ENCODE measurements around the gene CASZ1. TPM values are rescaled to one million over a fixed set of nuclear protein-coding genes. Genes with fewer than 3 reads are reported as not detected.
A peak's percentile ranks its signal among the peaks of the same experiment; 100 is the strongest.

CASZ1 gene
- total RNA-seq, 1 experiment from 2014 or later = 3.9 TPM

DNA sequence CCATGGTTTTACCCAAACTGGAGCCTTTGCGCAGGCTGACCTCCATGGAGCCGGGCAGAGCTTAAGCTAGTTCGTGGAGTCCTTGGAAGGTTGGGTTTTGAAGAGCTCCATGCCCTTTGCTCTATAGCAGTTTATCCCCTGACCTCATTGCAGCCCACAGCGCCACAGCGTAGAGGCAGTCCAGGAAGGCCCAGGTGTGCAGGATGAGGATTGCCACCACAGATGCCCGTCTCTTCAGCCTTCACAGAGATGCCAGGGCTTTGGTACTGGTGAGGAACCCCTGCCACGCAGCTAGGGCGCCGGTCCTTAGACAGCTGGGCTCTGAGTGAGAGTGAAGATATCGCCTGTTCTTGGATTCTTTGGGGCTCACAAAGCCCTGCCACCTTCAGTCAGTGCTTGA, 183.1 kb downstream of the CASZ1 start:
- Histone ChIP-seq H3K9me3 (ENCODE audit: control insufficient read depth, low read depth, low read length) (no peaks in the 10 kb centered on the region), H2BK15ac (ENCODE audit: low read depth, low read length) (no peak overlapping the region), H4K91ac (ENCODE audit: insufficient read length, low read depth, low read length) (no peak overlapping the region), H4K8ac (replicated peaks; ENCODE audit: insufficient read length, low read depth, low read length) (no peak overlapping the region), H3T11ph (ENCODE audit: low read length) (no peak overlapping the region), H3K18ac (ENCODE audit: insufficient read length, low read depth, low read length) (no peak overlapping the region), H4K5ac (ENCODE audit: insufficient read length, low read depth, low read length) (no peak overlapping the region), H3K27ac (ENCODE audit: insufficient read length, low read depth, low read length) (no peak overlapping the region), H3K4ac (ENCODE audit: low read depth, low read length) (no peak overlapping the region), H3K79me2 (ENCODE audit: insufficient read depth, low read length) (no peaks in the 10 kb centered on the region), H2BK12ac (ENCODE audit: insufficient read length, low read depth, low read length) (no peak overlapping the region), H3K79me1 (ENCODE audit: insufficient read depth, low read depth, low read length, poor library complexity, severe bottlenecking) (no peaks in the 10 kb centered on the region), H2BK20ac (ENCODE audit: low read depth, low read length, poor library complexity, severe bottlenecking) (no peak overlapping the region), H3K56ac (ENCODE audit: insufficient read length, low read depth, low read length) (no peak overlapping the region), H3K27me3 (ENCODE audit: insufficient read depth, low read length) (no peaks in the 10 kb centered on the region), H3K14ac (ENCODE audit: insufficient read depth, low read length) (no peak overlapping the region), H3K4me2 (ENCODE audit: insufficient read depth, insufficient read length, low read length) (no peak overlapping the region), H2AK5ac (ENCODE audit: insufficient read length, low read length) (no peak overlapping the region), H2AFZ (ENCODE audit: low read length) (no peak overlapping the region), H3K23me2 (ENCODE audit: insufficient read length, low read depth, low read length, poor library complexity, severe bottlenecking) (no peaks in the 10 kb centered on the region), H3K23ac (ENCODE audit: insufficient read length, low read depth, low read length) (no peak overlapping the region), H4K20me1 (ENCODE audit: control insufficient read depth, insufficient read depth, insufficient read length) (no peaks in the 10 kb centered on the region), H2BK5ac (ENCODE audit: insufficient read length, low read length) (no peak overlapping the region), H3K9ac (ENCODE audit: extremely low read depth, insufficient read length, low read length) (no peak overlapping the region), H2BK120ac (ENCODE audit: low read depth, low read length, poor library complexity, severe bottlenecking) (no peak overlapping the region), H3K4me1 (ENCODE audit: insufficient read depth, low read length) (no peaks in the 10 kb centered on the region; the same call in 1 of the 2 replicates)
- no CpG with 5 or more reads among the region's 10 CpGs for WGBS (ENCODE audit: extremely low coverage, insufficient read length, low lambda C conversion rate)
- no peak overlapping the region for H3K4me3 Mint-ChIP-seq
- H3K4me1 Mint-ChIP-seq = peaks cover 19 to 24% of the 10 kb centered on the region in 2 experiments
- no peaks in the 10 kb centered on the region for H3K9me3 Mint-ChIP-seq
- TF ChIP-seq, protein P1, sequence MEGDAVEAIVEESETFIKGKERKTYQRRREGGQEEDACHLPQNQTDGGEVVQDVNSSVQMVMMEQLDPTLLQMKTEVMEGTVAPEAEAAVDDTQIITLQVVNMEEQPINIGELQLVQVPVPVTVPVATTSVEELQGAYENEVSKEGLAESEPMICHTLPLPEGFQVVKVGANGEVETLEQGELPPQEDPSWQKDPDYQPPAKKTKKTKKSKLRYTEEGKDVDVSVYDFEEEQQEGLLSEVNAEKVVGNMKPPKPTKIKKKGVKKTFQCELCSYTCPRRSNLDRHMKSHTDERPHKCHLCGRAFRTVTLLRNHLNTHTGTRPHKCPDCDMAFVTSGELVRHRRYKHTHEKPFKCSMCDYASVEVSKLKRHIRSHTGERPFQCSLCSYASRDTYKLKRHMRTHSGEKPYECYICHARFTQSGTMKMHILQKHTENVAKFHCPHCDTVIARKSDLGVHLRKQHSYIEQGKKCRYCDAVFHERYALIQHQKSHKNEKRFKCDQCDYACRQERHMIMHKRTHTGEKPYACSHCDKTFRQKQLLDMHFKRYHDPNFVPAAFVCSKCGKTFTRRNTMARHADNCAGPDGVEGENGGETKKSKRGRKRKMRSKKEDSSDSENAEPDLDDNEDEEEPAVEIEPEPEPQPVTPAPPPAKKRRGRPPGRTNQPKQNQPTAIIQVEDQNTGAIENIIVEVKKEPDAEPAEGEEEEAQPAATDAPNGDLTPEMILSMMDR (conservative IDR thresholded peaks at IDR 0.05) = no peak
- no peaks in the 10 kb centered on the region for H3K27me3 Mint-ChIP-seq (ENCODE audit: low read depth)
- H3K36me3 Mint-ChIP-seq (ENCODE audit: insufficient read depth in 1 of 3, low read depth in 3 of 3) = 0 out of 7 replicates have a peak, but pooled peaks cover 0 to 3% (median 2%) of the 10 kb centered on the region in 3 experiments
- 0 out of 7 replicates have a peak overlapping the region, but pooled peaks of 1 of the 3 experiments have one; percentile 11 for H3K27ac Mint-ChIP-seq
- DNase-seq = peak; percentile 16

All from H9 (cell line).